Airway epithelial cell (primary cell): ENCODE results near the gene HBZ. TPM values are rescaled to one million over a fixed set of nuclear protein-coding genes. Genes with fewer than 3 reads are reported as not detected.

Experiments used
- total RNA-seq: library from RNA; depleted of rRNA; stranded (reverse); fragments of >200 nt; gene quantifications from 2 replicates; pipeline ENCODE4 v1.2.3, GENCODE V29; 2015

HBZ gene
- not detected in 2 replicates for total RNA-seq

DNA sequence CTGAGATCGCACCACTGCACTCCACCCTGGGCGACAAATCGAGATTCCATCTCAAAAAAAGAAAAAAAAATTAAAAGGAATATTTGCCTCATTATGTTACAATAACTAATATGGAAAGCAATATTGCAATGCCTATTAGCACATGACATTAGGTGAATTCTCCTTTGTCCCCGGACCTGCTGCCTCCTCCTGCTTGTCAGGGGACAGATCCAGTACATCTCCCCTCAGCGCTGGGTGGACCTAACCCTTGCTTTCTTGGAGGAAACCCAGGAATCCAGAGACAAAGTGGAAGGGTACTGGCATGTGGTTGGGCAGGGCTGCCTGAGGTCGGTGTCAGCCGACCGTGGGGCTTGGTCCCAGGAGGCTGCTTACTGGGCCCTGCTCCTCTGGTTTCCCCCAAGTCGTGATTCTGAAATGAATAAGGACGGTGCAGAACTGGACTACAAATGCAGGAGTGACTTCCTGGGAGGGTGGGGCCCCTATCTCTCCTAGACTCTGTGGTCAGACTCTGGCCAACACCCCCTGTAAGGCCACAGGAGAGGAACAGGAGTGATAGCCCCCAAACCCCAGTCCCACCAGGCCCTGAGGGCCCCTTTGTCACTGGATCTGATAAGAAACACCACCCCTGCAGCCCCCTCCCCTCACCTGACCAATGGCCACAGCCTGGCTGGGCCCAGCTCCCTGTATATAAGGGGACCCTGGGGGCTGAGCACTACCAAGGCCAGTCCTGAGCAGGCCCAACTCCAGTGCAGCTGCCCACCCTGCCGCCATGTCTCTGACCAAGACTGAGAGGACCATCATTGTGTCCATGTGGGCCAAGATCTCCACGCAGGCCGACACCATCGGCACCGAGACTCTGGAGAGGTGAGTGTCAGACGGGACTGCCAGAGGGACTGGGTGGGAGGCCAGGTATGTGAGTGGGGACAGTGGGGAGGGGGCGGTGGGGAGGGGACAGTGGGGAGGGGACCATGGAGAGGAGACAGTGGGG is at the start of gene HBZ:
Gene HBZ (plus strand): TSS at position 504 of the 988 bp plus-strand sequence. CDS start 266 bp downstream, at position 770.

DNA sequence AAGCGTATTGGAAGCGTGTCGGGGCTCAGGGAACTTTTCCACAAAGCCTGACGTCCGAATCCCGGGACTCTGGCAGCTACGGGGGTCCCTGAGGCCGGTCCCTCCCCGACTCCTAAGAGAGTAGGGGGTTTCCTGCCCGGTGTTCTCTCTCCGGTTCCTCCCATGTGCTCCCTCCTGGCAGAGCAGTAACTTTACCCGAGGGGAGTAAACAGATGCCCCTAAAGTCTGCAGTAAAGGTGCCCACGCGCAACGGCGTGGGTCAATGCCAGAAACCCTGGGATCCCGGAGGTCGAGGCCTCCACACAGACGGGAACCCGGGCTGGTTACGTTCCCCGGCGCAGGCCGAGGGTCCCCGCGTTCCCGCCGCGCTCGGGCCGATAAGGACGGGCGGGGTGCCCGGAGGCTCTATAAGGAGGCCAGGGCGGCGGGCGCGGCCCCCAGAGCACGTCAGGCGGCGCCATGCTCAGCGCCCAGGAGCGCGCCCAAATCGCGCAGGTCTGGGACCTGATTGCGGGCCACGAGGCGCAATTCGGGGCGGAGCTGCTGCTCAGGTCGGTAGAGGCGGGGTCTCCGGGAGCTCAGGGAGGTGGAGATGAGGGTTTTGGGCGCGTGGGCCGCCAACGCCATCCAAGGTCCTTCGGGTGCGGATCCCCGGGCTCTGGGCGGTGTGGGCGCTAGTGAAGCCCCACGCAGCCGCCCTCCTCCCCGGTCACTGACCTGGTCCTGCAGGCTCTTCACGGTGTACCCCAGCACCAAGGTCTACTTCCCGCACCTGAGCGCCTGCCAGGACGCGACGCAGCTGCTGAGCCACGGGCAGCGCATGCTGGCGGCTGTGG is 13.3 kb downstream of the HBZ start, which contains the start of gene HBM:
Gene HBM (plus strand): TSS at position 440 of the 836 bp plus-strand sequence. CDS start 20 bp downstream, at position 460.

DNA sequence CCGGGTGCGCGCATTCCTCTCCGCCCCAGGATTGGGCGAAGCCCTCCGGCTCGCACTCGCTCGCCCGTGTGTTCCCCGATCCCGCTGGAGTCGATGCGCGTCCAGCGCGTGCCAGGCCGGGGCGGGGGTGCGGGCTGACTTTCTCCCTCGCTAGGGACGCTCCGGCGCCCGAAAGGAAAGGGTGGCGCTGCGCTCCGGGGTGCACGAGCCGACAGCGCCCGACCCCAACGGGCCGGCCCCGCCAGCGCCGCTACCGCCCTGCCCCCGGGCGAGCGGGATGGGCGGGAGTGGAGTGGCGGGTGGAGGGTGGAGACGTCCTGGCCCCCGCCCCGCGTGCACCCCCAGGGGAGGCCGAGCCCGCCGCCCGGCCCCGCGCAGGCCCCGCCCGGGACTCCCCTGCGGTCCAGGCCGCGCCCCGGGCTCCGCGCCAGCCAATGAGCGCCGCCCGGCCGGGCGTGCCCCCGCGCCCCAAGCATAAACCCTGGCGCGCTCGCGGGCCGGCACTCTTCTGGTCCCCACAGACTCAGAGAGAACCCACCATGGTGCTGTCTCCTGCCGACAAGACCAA is 20.0 kb downstream of the HBZ start, which contains the start of gene HBA2:
Gene HBA2 (plus strand): TSS at position 503 of the 568 bp plus-strand sequence. CDS start 37 bp downstream, at position 540.

GRCh38 chr16:176477-177382 is 24.3 kb downstream of the HBZ start, which contains the start of gene HBA1:
HBA1 (plus strand) TSS chr16:176680; CDS start chr16:176717, 37 bp downstream.

DNA sequence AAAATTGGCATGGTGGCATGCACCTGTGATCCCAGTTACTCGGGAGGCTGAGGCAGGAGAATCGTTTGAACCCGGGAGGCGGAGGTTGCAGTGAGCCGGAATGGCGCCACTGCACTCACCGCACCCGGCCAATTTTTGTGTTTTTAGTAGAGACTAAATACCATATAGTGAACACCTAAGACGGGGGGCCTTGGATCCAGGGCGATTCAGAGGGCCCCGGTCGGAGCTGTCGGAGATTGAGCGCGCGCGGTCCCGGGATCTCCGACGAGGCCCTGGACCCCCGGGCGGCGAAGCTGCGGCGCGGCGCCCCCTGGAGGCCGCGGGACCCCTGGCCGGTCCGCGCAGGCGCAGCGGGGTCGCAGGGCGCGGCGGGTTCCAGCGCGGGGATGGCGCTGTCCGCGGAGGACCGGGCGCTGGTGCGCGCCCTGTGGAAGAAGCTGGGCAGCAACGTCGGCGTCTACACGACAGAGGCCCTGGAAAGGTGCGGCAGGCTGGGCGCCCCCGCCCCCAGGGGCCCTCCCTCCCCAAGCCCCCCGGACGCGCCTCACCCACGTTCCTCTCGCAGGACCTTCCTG is 27.7 kb downstream of the HBZ start, which contains the start of gene HBQ1:
Gene HBQ1 (plus strand): TSS at position 359 of the 575 bp plus-strand sequence. CDS start 28 bp downstream, at position 387.

Other genes with a start within 250 kb of the HBZ start
- gene POLR3K, start 99.0 kb upstream of the HBZ start, total RNA-seq, result 9.4 and 11.3 TPM in 2 replicates
- gene SNRNP25, start 98.8 kb upstream of the HBZ start, total RNA-seq, result 38.7 and 44.4 TPM in 2 replicates
- 26.2 and 31.6 TPM in 2 replicates for gene RHBDF1, start 80.0 kb upstream of the HBZ start, total RNA-seq
- 91.7 and 140 TPM in 2 replicates for gene MPG, start 74.4 kb upstream of the HBZ start, total RNA-seq
- 13.9 and 20.5 TPM in 2 replicates for gene NPRL3, start 14.0 kb upstream of the HBZ start, total RNA-seq
- not detected in 2 replicates for gene HBM, start 13.3 kb downstream of the HBZ start, total RNA-seq
- gene HBA2, start 20.2 kb downstream of the HBZ start, total RNA-seq, result not detected in 2 replicates
- gene HBA1, start 24.0 kb downstream of the HBZ start, total RNA-seq, result 0.99 TPM in 1 of 2 replicates, not detected in the other
- gene HBQ1, start 27.8 kb downstream of the HBZ start, total RNA-seq, result 3.7 and 7.9 TPM in 2 replicates
- gene LUC7L, start 76.8 kb downstream of the HBZ start, total RNA-seq, result 37.3 and 38.4 TPM in 2 replicates
- gene FAM234A, start 82.2 kb downstream of the HBZ start, total RNA-seq, result 62.7 and 69.4 TPM in 2 replicates
- gene RGS11, start 123.3 kb downstream of the HBZ start, total RNA-seq, result 0.56 and 0.70 TPM in 2 replicates
- gene ARHGDIG, start 127.9 kb downstream of the HBZ start, total RNA-seq, result 0.60 and 1.6 TPM in 2 replicates
- gene PDIA2, start 130.5 kb downstream of the HBZ start, total RNA-seq, result 0.37 TPM in 1 of 2 replicates, not detected in the other
- gene AXIN1, start 200.1 kb downstream of the HBZ start, total RNA-seq, result 33.3 and 34.9 TPM in 2 replicates
- gene MRPL28, start 217.9 kb downstream of the HBZ start, total RNA-seq, result 171 and 215 TPM in 2 replicates
- gene PGAP6, start 229.3 kb downstream of the HBZ start, total RNA-seq, result 48.3 and 56.3 TPM in 2 replicates
- 140 and 168 TPM in 2 replicates for gene NME4, start 244.6 kb downstream of the HBZ start, total RNA-seq
- 14.5 and 17.5 TPM in 2 replicates for gene DECR2, start 249.2 kb downstream of the HBZ start, total RNA-seq